Fibroblast of skin of back (primary cell): ENCODE data around the gene GPD1L.
"Not testable (repeated sequence)": the region's sequence is repeated elsewhere in the genome, so short reads cannot be mapped to it uniquely, and the experiment has no call there.

Source experiments
- DNase-seq: peaks from one replicate; pipeline ENCODE4 v3.0.0-alpha.2; 2013

Gene GPD1L

GRCh38 chr3:32181796-32182195 is 75.4 kb downstream of the GPD1L start:
- DNase-seq: no peak

GRCh38 chr3:32184187-32184730 is 77.8 kb downstream of the GPD1L start:
- peak; percentile 65 for DNase-seq

- no peak for DNase-seq
These were observed 79.7 kb downstream of the GPD1L start for GRCh38 chr3:32186097-32186496.

- DNase-seq: no peak
These were observed 80.5 kb downstream of the GPD1L start for GRCh38 chr3:32186876-32187275.

- DNase-seq: no peak
These were observed 83.3 kb downstream of the GPD1L start for GRCh38 chr3:32189693-32190092.

GRCh38 chr3:32190556-32190955 is 84.1 kb downstream of the GPD1L start:
- not testable (repeated sequence) for DNase-seq

GRCh38 chr3:32193101-32193500 is 86.7 kb downstream of the GPD1L start:
- DNase-seq: no peak

- DNase-seq: no peak
These were observed 88.2 kb downstream of the GPD1L start for GRCh38 chr3:32194653-32195052.

GRCh38 chr3:32195995-32196540 is 89.6 kb downstream of the GPD1L start:
- no peak for DNase-seq

- no peak for DNase-seq
These were observed 91.6 kb downstream of the GPD1L start for GRCh38 chr3:32197991-32198390.

GRCh38 chr3:32198714-32199113 is 92.3 kb downstream of the GPD1L start:
- DNase-seq: no peak

GRCh38 chr3:32200490-32200889 is 94.1 kb downstream of the GPD1L start:
- DNase-seq: no peak

GRCh38 chr3:32200992-32201758 is 94.8 kb downstream of the GPD1L start:
- no peak for DNase-seq

GRCh38 chr3:32202496-32202895 is 96.1 kb downstream of the GPD1L start:
- DNase-seq: no peak

- peak; percentile 17 for DNase-seq
These were observed 97.4 kb downstream of the GPD1L start for GRCh38 chr3:32203854-32204253.

- no peak for DNase-seq
These were observed 102.0 kb downstream of the GPD1L start for GRCh38 chr3:32208447-32208846.

GRCh38 chr3:32215185-32215584 is 108.8 kb downstream of the GPD1L start:
- DNase-seq: no peak

GRCh38 chr3:32216172-32216783 is 109.9 kb downstream of the GPD1L start:
- no peak for DNase-seq

GRCh38 chr3:32217339-32217738 is 110.9 kb downstream of the GPD1L start:
- DNase-seq: no peak
